Keratinocyte (primary cell): Measurements from ENCODE around the gene LRRC7.

ENCODE experiments used
- EZH2 ChIP-seq: IDR thresholded peaks from one replicate; pipeline ENCODE4 v1.6.1; 2012; ENCODE audit warnings: inconsistent platforms, mild to moderate bottlenecking, low read length, moderate library complexity
- TF ChIP-seq, protein P1 (sequence below), 3 experiments: IDR thresholded peaks in 1 of 3; conservative IDR thresholded peaks in 1 of 3; optimal IDR thresholded peaks in 1 of 3; 2 replicates in 2 of 3; 3 replicates in 1 of 3; pipeline versions ENCODE3 to v1.5.1; 2011; ENCODE audit warnings: low read length in 3 of 3, mild to moderate bottlenecking in 3 of 3, moderate library complexity in 2 of 3, control low read depth in 1 of 3, inconsistent platforms in 1 of 3; ENCODE audit not compliant: insufficient read depth in 2 of 3; ENCODE audit errors: extremely low read depth in 1 of 3

DNA sequence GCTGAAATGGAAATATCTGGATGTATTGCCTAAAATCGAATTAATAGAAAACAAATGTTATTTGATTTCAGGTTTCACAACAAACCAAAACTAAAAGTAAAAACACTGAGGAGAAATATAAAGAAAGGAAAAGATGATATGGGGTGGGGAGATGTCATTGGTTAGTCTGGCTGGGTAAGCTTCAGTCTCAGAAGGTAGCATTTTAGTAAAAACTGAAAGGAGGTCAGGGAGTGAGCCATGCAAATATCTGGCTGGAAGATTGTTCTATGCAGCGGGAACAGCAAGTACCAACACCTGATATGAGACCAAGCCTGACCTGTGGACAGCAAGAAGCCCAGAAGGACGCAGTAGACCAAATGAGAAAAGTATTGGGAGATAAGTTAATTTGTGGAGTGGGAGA, 373.1 kb downstream of the LRRC7 start:
- TF ChIP-seq, protein P1, sequence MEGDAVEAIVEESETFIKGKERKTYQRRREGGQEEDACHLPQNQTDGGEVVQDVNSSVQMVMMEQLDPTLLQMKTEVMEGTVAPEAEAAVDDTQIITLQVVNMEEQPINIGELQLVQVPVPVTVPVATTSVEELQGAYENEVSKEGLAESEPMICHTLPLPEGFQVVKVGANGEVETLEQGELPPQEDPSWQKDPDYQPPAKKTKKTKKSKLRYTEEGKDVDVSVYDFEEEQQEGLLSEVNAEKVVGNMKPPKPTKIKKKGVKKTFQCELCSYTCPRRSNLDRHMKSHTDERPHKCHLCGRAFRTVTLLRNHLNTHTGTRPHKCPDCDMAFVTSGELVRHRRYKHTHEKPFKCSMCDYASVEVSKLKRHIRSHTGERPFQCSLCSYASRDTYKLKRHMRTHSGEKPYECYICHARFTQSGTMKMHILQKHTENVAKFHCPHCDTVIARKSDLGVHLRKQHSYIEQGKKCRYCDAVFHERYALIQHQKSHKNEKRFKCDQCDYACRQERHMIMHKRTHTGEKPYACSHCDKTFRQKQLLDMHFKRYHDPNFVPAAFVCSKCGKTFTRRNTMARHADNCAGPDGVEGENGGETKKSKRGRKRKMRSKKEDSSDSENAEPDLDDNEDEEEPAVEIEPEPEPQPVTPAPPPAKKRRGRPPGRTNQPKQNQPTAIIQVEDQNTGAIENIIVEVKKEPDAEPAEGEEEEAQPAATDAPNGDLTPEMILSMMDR (optimal IDR thresholded peaks at IDR 0.05 in 1 of 3, IDR thresholded peaks at IDR 0.05 in 1 of 3, conservative IDR thresholded peaks at IDR 0.05 in 1 of 3; ENCODE audit: extremely low read depth in 1 of 3, insufficient read depth in 2 of 3, low read length in 3 of 3): no peak
- TF ChIP-seq EZH2: no peak
